Dedifferentiated amniotic fluid mesenchymal stem cell (primary cell): ENCODE measurements around the gene TMEM205.
"Not testable (repeated sequence)": the region's sequence is repeated elsewhere in the genome, so short reads cannot be mapped to it uniquely, and the experiment has no call there.

Experiments used
- DNase-seq: peaks from one replicate; pipeline ENCODE4 v3.0.0-alpha.2; 2016; ENCODE audit errors: extremely low spot score

Gene TMEM205

GRCh38 chr19:11373166-11373884 lies 27.3 kb upstream of the TMEM205 start:
- DNase-seq, result no peak

GRCh38 chr19:11370744-11371143 lies 24.7 kb upstream of the TMEM205 start:
- DNase-seq, result no peak

DNA sequence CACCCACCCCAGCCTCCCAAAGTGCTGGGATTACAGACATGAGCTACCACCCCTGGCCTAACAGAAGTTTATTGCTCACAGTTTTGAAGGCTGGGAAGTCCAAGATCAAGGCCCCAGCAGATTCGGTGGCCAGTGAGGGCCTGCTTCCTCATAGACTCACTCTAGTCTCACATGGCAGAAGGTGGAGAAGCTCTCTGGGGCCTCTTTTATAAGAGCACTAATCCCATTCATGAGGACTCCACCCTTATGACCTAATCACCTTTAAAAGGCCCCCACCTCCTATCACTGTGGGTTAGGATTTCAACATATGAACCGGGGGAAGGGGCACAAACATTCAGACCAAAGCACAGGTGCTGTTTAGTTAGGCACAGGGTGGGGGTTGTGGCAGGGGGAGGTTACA lies 21.5 kb upstream of the TMEM205 start:
- no peak for DNase-seq

GRCh38 chr19:11365557-11366117 lies 19.6 kb upstream of the TMEM205 start:
- no peak for DNase-seq

- DNase-seq, result no peak
Observed at GRCh38 chr19:11364935-11365334, 18.9 kb upstream of the TMEM205 start.

GRCh38 chr19:11364296-11364904 lies 18.3 kb upstream of the TMEM205 start:
- DNase-seq, result no peak

DNA sequence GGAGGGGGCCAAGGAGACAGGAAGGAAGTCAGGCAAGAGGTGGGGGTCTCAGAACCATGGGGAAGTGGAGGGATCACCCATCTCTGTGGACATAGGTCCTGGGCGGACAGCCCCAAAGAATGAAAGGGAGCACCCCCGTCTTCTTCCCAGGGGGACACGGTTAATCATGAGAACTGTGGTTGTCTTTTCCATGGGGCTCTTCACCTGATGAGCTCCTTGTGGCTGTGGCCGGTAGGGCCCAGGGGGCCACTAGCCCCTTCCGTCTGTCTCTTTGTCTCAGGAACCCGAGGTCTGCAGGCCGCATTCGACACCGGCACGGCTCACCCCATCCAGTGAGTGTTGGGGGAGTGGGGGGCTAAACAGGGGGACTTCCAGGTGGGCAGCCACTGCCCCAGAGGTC lies 17.8 kb upstream of the TMEM205 start:
- no peak for DNase-seq

DNA sequence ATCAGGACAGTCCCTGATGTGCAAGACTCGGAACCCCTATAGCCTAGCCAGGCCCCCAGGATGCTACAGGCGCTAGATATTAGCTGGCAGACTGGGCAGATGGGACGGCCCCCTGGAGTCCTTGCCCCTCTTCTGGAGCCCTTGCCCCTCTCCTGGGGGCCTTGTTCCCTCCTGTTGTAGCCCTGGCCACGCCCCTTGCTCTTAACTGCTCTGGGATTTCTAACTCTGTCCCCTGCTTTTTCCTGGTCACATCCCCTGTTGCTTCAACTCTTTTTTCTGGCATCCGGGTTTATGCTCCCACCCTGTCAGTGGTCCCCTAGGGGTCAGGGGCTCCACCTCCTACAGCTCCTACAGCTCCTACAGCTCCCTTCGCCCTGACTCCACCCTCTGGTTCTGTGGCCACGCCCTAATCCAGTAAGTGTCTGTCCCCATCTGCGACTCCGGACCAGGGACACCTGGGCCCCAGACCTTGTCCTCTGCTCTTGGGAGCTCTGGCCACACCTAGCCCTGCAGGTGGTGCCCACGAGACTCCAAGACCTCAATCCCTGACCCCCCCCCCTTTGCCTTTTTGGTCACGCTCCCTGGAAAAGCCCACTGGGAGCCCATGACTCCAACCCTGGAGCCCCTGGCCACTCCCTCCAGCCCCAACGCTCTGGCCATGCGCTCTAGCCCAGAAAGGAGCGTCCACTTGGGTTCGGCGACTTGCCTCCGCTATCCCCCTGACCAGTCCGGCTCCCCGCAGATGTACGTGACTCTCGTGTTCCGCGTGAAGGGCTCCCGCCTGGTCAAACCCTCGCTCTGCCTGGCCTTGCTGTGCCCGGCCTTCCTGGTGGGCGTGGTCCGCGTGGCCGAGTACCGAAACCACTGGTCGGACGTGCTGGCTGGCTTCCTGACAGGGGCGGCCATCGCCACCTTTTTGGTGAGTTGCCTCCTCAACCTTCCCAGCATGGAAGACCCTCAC lies 16.0 kb upstream of the TMEM205 start:
- no peak for DNase-seq

DNA sequence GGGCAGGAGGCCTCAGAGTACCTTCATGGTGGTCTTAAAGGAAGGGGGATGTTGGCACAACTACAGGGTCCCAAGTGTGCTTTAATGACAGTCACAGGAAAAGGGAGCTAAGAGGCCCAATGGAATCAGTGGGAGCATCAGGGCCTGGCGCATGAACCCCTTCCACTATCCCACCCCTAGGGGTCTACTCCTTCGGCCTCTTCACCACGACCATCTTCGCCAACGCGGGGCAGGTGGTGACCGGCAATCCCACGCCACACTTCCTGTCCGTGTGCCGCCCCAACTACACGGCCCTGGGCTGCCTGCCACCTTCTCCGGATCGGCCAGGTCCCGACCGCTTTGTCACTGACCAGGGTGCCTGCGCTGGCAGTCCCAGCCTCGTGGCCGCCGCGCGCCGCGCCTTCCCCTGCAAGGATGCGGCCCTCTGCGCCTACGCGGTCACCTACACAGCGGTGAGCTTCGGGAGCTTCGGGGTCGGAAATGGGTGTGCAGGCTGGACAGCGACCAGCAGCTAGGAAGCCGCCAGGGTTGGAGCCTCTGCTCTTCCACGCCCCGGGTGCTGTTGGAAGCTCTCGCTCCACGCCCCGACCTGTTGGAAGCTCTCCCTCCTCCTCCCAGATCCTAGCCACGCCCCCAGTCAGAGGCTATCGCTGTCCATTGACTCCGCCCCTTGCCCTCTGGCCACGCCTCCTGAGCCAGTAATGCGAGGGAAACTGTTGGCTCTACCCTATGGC lies 15.1 kb upstream of the TMEM205 start:
- DNase-seq, result no peak

DNA sequence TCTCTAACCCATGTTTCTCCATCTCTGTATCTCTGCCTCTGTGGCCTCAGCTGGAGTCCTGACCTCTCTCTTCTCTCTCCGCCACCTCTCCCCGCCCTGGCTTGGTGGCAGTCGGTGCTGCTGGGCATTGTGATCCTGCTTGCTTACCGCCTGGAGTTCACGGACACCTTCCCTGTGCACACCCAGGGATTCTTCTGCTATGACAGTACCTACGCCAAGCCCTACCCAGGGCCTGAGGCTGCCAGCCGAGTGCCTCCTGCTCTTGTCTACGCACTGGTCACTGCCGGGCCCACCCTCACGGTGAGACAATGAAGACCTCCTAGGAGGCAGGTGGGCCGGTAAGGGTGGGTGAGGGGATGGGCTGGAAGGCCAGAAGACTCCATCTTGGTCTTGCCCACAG lies 13.4 kb upstream of the TMEM205 start:
- DNase-seq, result no peak

DNA sequence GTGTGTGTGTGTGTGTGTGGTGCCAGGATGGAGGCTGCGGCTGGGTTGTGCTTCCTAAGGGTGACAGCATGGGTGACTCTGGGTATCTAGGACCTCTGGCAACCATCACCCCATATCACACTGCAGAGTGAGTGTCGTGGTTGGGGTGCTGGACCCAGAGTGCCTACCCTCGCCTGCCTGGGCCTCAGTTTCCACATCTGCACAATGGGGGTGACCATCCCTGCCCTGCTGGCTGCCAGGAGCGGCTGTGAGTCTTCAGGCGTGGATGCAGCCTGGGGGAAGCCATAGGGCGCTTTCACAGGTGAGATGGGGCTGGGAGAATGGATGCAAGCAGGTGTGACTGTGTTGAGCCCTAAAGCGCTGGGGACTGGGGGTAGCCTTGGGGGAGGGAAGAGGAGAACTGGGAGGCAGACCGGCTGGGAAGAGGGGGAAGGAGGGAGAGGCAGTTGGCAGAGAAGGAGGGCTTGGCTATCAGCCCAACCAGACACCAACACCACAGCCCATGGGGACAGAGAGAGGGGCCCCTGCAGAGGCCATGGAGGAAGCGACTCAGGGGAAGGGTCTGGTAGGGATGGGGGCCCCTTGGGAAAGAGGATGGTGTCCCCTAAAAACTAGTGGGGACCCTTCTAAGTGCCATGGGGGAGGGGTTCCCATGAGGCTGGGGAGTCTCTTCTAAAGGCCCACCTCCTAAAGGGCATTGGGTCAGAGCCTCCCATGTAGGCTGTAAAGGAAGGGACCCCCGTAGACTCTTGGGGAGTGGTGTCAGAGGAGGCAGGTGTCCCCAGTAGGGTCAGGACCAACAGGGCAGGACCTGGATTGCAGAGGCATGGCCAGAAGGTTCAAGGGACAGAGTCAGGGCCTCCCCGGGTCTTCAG lies 10.8 kb upstream of the TMEM205 start:
- no peak for DNase-seq

DNA sequence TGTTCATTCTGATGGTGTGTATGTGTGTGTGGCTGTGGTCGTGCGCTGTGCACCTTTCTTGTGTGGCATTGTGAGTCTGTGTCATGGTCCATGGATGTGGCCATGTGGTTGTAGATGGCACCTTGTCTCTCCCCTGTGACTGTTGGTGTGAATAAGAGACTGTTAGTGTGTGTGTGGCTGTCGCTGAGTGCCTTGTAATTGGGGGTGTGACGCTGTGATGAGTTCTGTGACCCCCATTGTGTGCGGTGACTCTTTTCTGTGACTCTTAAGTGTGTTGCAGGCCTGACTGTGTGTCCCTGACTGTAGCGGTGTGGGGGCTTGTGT lies 10.0 kb upstream of the TMEM205 start:
- DNase-seq, result no peak

DNA sequence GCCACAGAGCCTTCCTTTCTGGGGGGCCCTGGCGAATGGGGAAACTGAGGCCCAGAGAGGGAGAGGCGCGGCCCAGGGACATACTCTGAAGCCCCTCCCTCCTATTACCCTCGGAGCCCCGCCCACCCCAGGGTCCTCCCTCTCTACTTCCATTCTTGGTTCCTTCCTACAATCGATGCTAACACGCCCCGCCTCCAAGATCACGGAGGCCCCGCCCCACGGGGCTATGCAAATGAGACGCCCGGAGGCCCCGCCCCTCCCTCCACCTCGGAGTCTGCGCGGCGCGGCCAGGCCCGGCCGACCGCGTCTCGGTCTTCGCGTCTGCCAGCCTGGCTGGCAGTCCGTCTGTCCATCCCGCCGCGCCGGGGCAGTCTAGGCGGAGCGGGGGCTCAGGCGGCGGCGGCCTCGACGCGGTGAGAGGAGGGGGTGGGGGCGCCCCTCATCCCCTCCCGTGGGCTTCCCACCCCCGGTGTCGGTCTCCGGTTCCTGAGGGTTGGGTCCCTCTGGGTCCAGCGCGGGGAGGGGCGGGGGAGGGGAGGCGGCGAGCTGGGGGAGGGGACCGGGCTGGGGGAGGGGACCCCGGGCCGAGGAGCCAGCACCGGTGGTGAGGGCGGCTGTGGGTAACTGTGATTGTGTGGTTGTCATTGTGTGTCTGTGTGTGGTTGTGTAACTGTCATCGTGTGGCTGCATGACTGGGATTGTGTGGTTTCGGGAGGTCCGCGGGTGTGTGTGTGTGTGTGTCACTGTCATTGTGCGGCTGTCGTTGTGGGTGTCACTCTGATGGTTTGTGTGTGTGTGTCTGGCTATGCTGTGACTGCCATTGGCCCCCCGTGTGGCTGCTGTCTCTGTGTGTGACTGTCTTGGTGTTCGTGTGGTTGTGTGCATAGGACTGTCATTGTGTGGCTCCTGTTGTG lies 9.3 kb upstream of the TMEM205 start, which contains the start of gene PLPPR2:
Gene PLPPR2, plus strand, starts transcription at position 273 of the 914 bp plus-strand sequence. CDS start 2,242 bp downstream, outside the sequence.
- peak; percentile 89 for DNase-seq

DNA sequence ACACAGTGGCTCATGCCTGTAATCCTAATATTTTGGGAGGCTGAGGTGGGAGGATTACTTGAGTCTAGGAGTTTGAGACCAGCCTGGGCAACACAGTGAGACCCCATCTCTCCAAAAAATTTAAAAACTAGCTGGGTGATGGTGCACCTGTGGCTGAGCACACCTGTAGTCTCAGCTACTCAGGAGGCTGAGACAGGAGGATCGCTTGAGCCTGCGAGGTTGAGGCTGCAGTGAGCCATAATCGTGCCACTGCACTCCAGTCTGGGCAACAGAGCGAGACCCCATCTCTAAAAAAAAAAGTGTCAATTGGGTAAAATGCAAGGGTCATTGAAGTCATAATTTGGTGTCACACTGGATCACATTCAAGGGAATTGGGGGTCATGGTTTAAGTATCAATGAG lies 8.0 kb upstream of the TMEM205 start:
- DNase-seq, result not testable (repeated sequence)

DNA sequence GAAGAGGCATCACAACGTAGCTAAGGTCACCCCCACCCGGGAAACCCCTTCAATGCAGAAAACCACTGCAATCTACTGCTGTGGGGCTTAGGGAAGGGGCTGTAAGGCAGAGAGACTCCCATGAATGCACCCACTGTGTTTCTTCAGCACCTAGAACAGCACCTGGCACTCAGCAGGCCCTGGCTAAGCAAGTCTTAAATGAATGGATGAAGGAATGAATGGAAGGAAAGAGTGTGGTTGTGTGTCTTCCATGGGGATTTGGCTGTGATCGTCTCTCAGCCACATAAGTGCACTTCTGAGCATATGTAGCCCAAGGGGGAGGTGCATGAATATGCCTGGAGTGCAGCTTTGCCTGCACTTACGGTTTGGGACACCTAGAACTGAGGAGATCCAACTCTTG lies 3.1 kb upstream of the TMEM205 start:
- no peak for DNase-seq

GRCh38 chr19:11347546-11348039 lies 1.5 kb upstream of the TMEM205 start:
- DNase-seq, result no peak

- DNase-seq, result no peak
Observed at GRCh38 chr19:11345122-11345803, 805 bp downstream of the TMEM205 start.

- no peak for DNase-seq
Observed at GRCh38 chr19:11342429-11342828, 3.6 kb downstream of the TMEM205 start.

- DNase-seq, result not testable (repeated sequence)
Observed at GRCh38 chr19:11340099-11340467, 6.0 kb downstream of the TMEM205 start.
